NB4 (cell line): ENCODE results near the gene FRY.

Experiments
- DNase-seq: peaks from one replicate; pipeline ENCODE4 v3.0.0; 2010; ENCODE audit warnings: low read depth
- H3K4me3 ChIP-seq: one replicate; pipeline ENCODE4 v1.5.1; 2011; ENCODE audit warnings: mild to moderate bottlenecking, low read depth, low read length, moderate library complexity
- MYC ChIP-seq: IDR thresholded peaks from 2 replicates; pipeline ENCODE4 v1.6.1; 2011; ENCODE audit warnings: low read depth, low read length
- POLR2A ChIP-seq: IDR thresholded peaks from 2 replicates; pipeline ENCODE4 v1.6.1; 2011; ENCODE audit warnings: mild to moderate bottlenecking; ENCODE audit not compliant: insufficient read length; ENCODE audit errors: extremely low read depth
- TF ChIP-seq, protein P1 (sequence below): IDR thresholded peaks from one replicate; pipeline ENCODE4 v1.5.1; 2012; ENCODE audit warnings: low read depth, low read length
- TF ChIP-seq, protein P2 (sequence below): IDR thresholded peaks from 2 replicates; pipeline ENCODE4 v1.6.1; 2011; ENCODE audit warnings: low read depth, low read length

The FRY gene

DNA sequence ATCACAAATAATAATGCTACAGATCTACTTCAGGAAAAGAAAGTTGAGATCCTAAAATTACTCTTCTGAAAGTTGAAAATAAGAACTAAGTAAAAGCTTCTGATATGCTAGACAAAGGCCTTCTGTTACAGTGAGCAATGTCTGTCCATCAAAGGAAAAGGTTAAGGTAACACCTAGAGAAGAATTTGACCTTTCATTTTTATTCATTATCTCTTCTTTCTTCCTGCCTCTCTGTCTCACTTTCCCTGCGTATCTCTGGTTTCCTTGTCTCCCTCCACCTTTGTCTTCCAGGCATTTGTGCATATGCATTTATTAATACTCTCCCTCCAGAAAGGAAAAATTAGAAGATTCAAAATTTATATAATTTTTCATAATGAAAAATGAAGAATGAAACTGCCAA is 234.6 kb downstream of the FRY start:
- TF ChIP-seq MYC (no peak), POLR2A (no peak)
- TF ChIP-seq, protein P1, sequence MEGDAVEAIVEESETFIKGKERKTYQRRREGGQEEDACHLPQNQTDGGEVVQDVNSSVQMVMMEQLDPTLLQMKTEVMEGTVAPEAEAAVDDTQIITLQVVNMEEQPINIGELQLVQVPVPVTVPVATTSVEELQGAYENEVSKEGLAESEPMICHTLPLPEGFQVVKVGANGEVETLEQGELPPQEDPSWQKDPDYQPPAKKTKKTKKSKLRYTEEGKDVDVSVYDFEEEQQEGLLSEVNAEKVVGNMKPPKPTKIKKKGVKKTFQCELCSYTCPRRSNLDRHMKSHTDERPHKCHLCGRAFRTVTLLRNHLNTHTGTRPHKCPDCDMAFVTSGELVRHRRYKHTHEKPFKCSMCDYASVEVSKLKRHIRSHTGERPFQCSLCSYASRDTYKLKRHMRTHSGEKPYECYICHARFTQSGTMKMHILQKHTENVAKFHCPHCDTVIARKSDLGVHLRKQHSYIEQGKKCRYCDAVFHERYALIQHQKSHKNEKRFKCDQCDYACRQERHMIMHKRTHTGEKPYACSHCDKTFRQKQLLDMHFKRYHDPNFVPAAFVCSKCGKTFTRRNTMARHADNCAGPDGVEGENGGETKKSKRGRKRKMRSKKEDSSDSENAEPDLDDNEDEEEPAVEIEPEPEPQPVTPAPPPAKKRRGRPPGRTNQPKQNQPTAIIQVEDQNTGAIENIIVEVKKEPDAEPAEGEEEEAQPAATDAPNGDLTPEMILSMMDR, result no peak
- TF ChIP-seq, protein P2, sequence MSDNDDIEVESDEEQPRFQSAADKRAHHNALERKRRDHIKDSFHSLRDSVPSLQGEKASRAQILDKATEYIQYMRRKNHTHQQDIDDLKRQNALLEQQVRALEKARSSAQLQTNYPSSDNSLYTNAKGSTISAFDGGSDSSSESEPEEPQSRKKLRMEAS, result no peak
- H3K4me3 ChIP-seq, result no peak overlapping the region
- no peak for DNase-seq

DNA sequence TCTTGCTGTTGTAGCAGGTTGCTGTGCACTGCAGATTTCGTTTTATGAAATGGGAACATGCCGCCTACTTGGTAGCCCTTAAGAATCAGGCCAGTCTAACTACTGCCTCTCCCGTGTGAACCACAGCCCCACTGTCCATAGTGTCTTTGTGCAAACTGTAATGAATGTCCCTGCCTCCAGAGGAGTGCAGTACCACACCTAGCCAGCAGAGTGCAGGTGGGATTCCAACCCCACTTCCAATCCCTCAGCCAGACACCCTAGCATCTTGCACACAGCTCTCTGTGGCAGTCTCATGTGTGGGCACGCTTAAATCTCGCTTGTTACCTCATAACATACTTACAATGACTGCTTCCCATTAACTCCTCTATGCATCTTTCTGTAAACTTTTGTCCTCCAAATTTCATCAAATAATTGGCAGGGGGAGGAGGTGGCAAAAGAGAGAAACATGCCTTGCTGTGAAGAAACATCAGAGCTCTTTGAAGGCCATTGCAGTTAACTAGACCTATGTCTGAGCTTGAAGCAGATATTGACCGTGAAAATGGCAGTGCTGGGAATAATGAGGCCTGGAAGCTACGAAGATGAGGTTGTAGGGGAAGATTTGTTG is 236.4 kb downstream of the FRY start:
- H3K4me3 ChIP-seq, result no peak overlapping the region
- DNase-seq, result no peak
- TF ChIP-seq, protein P1, result peak; percentile 30
- TF ChIP-seq POLR2A, result no peak

DNA sequence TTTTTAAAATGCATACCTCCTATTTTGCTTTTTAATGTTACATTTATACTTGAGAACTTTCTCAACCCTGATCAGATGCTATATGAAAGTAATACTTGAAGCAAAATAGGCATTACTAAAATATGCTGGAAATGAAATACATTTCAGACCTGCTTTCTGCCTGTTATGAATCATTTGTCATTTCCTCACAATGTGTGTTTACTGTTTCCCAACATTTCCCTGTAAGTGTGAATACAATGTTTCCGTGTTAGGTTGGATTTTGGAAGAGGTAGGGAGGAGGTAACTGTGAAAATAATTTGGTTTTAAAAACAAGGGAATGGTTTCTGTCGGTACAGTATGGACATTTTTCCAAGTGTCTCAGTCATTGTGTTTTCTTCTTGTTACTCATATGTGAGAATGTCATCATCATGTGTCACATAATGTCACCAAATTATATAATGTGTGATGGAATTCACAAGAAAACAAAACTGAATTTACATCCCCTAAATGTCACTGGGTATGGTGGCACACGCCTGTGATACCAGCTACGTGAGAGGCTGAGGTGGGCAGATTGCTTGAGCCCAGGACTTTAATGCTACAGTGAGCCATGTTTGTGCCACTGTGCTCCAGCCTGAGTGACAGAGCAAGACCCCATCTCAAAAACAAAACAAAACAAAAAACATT is 240.6 kb downstream of the FRY start:
- no peak for TF ChIP-seq POLR2A
- TF ChIP-seq, protein P1, result no peak
- TF ChIP-seq, protein P2, result no peak
- no peak for TF ChIP-seq MYC
- no peak for DNase-seq
- H3K4me3 ChIP-seq, result no peak overlapping the region

DNA sequence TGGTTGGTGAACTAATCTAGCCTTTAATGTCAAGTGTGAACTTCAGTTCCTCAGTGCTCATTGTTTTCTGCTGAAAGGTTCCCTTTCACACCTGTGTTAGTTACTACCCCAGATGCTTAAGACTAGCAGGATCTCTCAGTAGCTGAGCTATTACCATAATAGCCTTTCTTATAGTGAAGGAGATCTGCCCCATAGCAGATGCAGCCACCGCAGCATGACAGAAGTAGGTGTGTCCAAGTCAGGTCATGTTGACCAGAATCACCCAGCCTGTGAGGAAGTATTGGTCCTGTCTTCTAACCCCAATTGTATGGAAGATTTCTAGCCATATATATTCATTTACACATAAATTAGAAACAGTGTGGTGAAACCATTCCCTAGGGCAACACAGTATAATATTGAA is 246.3 kb downstream of the FRY start:
- TF ChIP-seq, protein P2, result no peak
- TF ChIP-seq POLR2A (no peak), MYC (no peak)
- TF ChIP-seq, protein P1, result no peak
- DNase-seq, result no peak
- H3K4me3 ChIP-seq, result no peak overlapping the region

DNA sequence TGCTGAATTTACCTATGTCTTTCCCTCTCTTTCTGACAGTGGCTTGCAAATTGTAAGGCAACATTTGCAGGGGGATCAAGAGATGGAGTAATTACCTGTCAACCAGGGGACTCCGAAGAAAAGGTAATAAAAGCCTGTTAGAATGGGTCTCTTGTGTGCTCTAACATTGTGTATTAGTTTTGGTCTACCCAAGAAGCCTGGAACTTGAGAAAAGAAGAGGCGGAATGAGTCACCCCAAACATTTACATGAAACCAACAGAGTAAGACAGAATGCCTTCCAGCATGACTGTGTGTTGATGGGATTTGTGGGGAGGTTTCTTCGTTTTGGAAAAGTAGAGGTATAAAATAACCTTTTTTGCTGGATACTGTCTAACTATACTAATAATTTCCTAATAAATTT is 246.9 kb downstream of the FRY start:
- no peak overlapping the region for H3K4me3 ChIP-seq
- no peak for DNase-seq
- TF ChIP-seq POLR2A (no peak), MYC (no peak)
- TF ChIP-seq, protein P2, result no peak
- TF ChIP-seq, protein P1, result no peak

DNA sequence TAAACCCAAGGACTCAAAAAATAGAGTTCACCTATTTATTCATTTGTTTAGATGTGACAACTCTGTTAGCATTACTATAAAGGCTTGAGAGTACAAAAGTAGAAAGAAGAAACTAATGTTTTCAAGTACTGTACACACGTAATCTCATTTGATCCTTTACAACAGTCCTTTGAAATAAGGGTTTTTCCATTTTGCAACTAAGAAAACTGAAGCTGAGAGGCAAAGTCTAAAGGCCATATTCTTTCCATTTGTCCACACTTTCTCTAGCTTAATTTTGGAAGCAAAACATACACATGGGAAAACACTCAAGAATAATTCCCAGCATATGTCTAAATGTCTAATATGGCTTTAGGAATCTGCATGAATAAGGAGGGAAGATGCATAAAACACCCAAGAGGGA is 249.5 kb downstream of the FRY start:
- no peak for DNase-seq
- H3K4me3 ChIP-seq, result no peak overlapping the region
- TF ChIP-seq POLR2A (no peak), MYC (no peak)
- TF ChIP-seq, protein P1, result no peak
- TF ChIP-seq, protein P2, result no peak
